IPS-18a (cell line): Measurements from ENCODE around the gene MACROD2.

Source experiments
- H3K27ac ChIP-seq: one replicate; pipeline ENCODE4 v1.5.1; 2013; ENCODE audit warnings: low read length
- H3K27me3 ChIP-seq: one replicate; pipeline ENCODE4 v1.6.1; 2013; ENCODE audit warnings: mild to moderate bottlenecking, low read length; ENCODE audit not compliant: control insufficient read depth, insufficient read depth
- H3K36me3 ChIP-seq: one replicate; pipeline ENCODE4 v1.6.1; 2013; ENCODE audit warnings: low read depth, low read length; ENCODE audit not compliant: control insufficient read depth
- H3K4me1 ChIP-seq: one replicate; pipeline ENCODE4 v1.6.1; 2013; ENCODE audit warnings: low read depth, low read length; ENCODE audit not compliant: control insufficient read depth
- H3K4me3 ChIP-seq: one replicate; pipeline ENCODE4 v1.5.1; 2013; ENCODE audit warnings: low read length
- H3K9ac ChIP-seq: one replicate; pipeline ENCODE4 v1.6.1; 2013; ENCODE audit warnings: mild to moderate bottlenecking, low read length, moderate library complexity
- H3K9me3 ChIP-seq: one replicate; pipeline ENCODE4 v1.6.1; 2013; ENCODE audit warnings: low read depth, low read length; ENCODE audit not compliant: control insufficient read depth

Gene MACROD2

DNA sequence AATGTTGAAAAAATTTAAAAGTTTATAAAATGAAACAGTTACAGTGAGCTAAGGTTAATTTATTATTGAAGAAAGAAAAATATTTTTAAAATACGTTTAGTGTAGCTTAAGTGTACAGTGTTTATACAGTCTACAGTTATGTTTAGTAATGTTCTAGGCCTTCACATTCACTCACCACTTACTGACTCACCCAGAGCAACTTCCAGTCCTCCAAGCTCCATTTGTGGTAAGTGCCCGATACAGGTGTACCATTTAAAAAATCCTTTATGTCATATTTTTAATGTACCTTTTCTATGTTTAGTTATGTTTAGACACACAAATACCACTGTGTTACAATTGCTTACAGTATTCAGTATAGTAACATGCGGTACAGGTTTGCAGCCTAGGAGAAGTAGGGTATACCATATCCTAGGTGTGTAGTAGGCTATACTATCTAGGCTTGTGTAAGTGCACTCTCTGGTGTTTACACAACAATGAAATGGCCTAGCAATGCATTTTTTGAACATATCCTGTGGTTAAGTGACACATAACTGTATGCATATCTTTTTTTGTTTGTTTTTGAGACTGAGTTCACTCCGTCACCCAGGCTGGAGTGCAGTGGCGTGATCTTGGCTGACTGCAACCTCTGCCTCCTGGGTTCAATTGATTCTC is 315.8 kb downstream of the MACROD2 start:
- H3K27me3 ChIP-seq: no peaks in the 10 kb centered on the region
- no peak overlapping the region for H3K27ac ChIP-seq
- H3K9ac ChIP-seq: no peak overlapping the region
- no peaks in the 10 kb centered on the region for H3K9me3 ChIP-seq
- no peak overlapping the region for H3K4me3 ChIP-seq
- H3K36me3 ChIP-seq: no peaks in the 10 kb centered on the region
- no peaks in the 10 kb centered on the region for H3K4me1 ChIP-seq

- H3K9ac ChIP-seq: no peak overlapping the region
- no peaks in the 10 kb centered on the region for H3K27me3 ChIP-seq
- H3K27ac ChIP-seq: no peak overlapping the region
- H3K36me3 ChIP-seq: no peaks in the 10 kb centered on the region
- H3K4me3 ChIP-seq: no peak overlapping the region
- H3K4me1 ChIP-seq: no peaks in the 10 kb centered on the region
- no peaks in the 10 kb centered on the region for H3K9me3 ChIP-seq
These were observed 316.7 kb downstream of the MACROD2 start for GRCh38 chr20:14312001-14312400.

- Histone ChIP-seq H3K27me3 (no peaks in the 10 kb centered on the region), H3K9ac (no peak overlapping the region), H3K4me3 (no peak overlapping the region), H3K27ac (no peak overlapping the region), H3K36me3 (no peaks in the 10 kb centered on the region), H3K9me3 (no peaks in the 10 kb centered on the region), H3K4me1 (no peaks in the 10 kb centered on the region)
These were observed 318.2 kb downstream of the MACROD2 start for GRCh38 chr20:14313341-14314020.

GRCh38 chr20:14319704-14320103 is 324.4 kb downstream of the MACROD2 start:
- Histone ChIP-seq H3K36me3 (no peaks in the 10 kb centered on the region), H3K4me3 (no peak overlapping the region), H3K27me3 (no peaks in the 10 kb centered on the region), H3K9ac (no peak overlapping the region), H3K9me3 (no peaks in the 10 kb centered on the region), H3K4me1 (no peaks in the 10 kb centered on the region), H3K27ac (no peak overlapping the region)

DNA sequence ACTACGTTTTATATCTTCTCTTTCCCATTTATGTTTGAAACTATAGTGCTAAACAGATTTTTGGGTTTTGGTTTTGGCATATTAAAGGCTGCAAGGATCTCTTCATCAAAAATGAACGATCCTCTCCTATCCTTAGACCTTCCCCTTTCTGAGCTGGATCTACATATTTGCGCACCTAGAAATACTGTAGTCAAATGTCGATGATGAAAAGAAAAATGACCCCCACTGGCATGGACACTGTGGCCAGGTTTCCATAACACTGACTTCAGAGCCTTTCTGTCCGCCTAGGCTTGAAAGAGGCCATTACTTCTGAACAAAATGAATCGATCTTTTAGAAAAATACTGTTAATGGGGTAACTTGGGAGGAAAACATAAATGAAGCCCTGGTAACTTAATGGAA is 336.3 kb downstream of the MACROD2 start:
- no peak overlapping the region for H3K4me3 ChIP-seq

DNA sequence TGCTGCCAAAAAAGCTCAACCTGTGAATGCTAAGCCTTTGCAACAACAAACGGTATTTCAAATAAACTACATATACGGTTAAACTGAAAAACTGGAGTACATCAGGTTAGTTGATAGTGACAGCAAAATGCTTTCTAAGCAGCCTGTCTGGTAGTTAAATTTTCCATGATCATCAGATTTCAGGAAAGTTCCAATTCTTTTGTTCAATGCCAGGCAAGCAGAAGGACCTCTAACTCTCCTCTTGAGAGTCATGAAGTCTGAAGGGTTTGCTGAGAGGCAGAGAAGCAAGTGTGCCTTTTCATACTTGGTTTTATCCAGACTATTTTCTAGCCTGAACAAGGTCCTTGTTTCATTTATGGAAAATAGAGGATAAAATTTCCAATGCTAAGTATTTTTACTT is 337.6 kb downstream of the MACROD2 start:
- Histone ChIP-seq H3K4me1 (peaks cover 37% of the 10 kb centered on the region), H3K4me3 (no peak overlapping the region), H3K27ac (no peak overlapping the region), H3K27me3 (peaks cover 15% of the 10 kb centered on the region), H3K36me3 (no peaks in the 10 kb centered on the region), H3K9me3 (no peaks in the 10 kb centered on the region), H3K9ac (no peak overlapping the region)

More for the DNA sequence above, 336.3 kb downstream of the MACROD2 start:
- Histone ChIP-seq H3K27me3 (peaks cover 15% of the 10 kb centered on the region), H3K9me3 (no peaks in the 10 kb centered on the region), H3K36me3 (no peaks in the 10 kb centered on the region), H3K4me1 (peaks cover 35% of the 10 kb centered on the region), H3K27ac (no peak overlapping the region), H3K9ac (no peak overlapping the region)

DNA sequence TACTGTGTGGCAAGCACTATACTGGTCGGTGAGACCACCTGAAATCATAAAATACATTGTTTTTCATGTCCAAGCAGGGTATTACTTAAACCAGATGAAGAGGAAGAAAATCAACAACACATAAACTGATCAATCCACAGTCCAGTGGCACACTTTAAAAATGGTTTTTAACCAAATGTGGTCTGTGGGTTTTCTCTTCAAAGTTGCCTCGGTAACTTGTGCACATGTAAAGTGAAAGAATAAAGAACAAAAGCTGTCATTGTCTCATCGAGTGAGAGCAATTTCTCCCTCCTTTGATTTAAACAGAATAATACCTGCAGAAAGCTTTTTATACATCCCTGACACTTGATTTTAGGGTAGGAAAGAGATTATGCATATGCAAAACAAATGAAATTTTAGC is 338.4 kb downstream of the MACROD2 start:
- H3K27me3 ChIP-seq: peaks cover 15% of the 10 kb centered on the region
- no peak overlapping the region for H3K27ac ChIP-seq
- peak overlapping the region; percentile 10 for H3K9ac ChIP-seq
- H3K4me1 ChIP-seq: peaks cover 37% of the 10 kb centered on the region
- H3K36me3 ChIP-seq: no peaks in the 10 kb centered on the region
- H3K9me3 ChIP-seq: no peaks in the 10 kb centered on the region
- peak overlapping the region; percentile 51 for H3K4me3 ChIP-seq

DNA sequence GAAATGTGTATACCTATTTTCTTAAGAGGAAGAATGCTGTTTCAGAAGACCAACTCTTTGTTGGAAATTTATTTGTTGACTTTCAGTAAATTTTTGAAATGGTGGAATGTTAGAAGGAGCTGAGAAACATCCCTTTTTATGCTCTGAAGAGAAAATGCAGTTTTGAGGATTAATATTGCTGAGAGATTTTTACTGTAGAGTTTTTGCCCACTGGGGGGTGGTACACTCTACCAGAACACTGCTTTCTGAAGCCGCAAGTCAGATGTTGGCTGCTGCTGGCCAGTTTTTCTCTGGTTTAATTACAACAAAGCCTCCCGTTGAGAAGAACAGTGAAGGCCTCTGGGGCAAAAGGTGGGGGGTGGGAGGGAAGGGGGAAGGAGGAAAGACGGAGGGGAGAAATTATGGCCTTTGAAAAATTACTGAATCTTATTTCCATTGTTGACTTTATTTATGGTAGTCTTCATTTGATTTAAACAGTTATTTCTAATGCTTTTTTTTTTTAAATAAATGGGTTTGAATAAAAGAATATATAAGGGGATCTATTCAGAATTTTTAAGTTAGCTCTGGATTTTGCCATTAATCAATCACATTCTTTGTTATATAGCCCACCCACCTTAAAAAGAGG is 339.1 kb downstream of the MACROD2 start:
- no peaks in the 10 kb centered on the region for H3K9me3 ChIP-seq
- no peak overlapping the region for H3K27ac ChIP-seq
- H3K27me3 ChIP-seq: peaks cover 15% of the 10 kb centered on the region
- peak overlapping the region; percentile 10 for H3K9ac ChIP-seq
- H3K4me1 ChIP-seq: peaks cover 37% of the 10 kb centered on the region
- no peaks in the 10 kb centered on the region for H3K36me3 ChIP-seq
- peak overlapping the region; percentile 51 for H3K4me3 ChIP-seq

GRCh38 chr20:14335052-14335451 is 339.7 kb downstream of the MACROD2 start:
- Histone ChIP-seq H3K4me3 (peak overlapping the region; percentile 30), H3K9me3 (no peaks in the 10 kb centered on the region), H3K27ac (no peak overlapping the region), H3K9ac (no peak overlapping the region), H3K27me3 (peaks cover 15% of the 10 kb centered on the region), H3K36me3 (no peaks in the 10 kb centered on the region), H3K4me1 (peaks cover 37% of the 10 kb centered on the region)

DNA sequence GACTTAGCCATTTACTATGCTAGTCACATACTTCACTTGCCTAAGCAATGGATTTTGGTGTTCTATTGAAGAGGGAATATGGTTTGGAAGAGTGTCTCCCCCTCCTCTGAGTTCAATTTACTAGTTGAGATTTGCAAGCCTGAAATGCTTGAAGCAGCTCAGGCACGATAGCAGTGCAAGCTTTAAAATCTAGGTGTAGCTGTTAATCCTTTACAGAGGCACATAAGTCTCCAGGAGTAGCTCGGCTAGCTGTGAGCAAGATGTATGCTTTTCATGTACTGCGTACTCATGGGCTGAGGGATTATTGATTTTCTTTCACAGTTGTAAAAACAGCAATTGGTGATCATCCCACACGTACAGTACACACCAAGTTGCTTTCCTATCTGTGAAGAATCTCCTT is 341.4 kb downstream of the MACROD2 start:
- no peaks in the 10 kb centered on the region for H3K36me3 ChIP-seq
- H3K27me3 ChIP-seq: peaks cover 7% of the 10 kb centered on the region
- H3K27ac ChIP-seq: no peak overlapping the region
- peak overlapping the region; percentile 43 for H3K9ac ChIP-seq
- no peaks in the 10 kb centered on the region for H3K9me3 ChIP-seq
- peaks cover 29% of the 10 kb centered on the region for H3K4me1 ChIP-seq
- peak overlapping the region; percentile 64 for H3K4me3 ChIP-seq

- Histone ChIP-seq H3K4me3 (peak within 1 kb of the TSS; percentile 64), H3K4me1 (peaks cover 27% of the 10 kb centered on the region), H3K27me3 (no peaks in the 10 kb centered on the region), H3K27ac (no peak within 1 kb of the TSS), H3K9ac (peak within 1 kb of the TSS; percentile 43), H3K36me3 (no peaks in the 10 kb centered on the region), H3K9me3 (no peaks in the 10 kb centered on the region)
These were observed 342.3 kb downstream of the MACROD2 start, which contains the start of gene FLRT3 for GRCh38 chr20:14337400-14338171. FLRT3 (minus strand) TSS chr20:14337612; CDS start chr20:14327506, 10,106 bp downstream.
